HepG2 (cell line): Measurements from ENCODE around the gene SPSB1. TPM values are rescaled to one million over a fixed set of nuclear protein-coding genes. Genes with fewer than 3 reads are reported as not detected.

ENCODE experiments used
- ARNT2 ChIP-seq: sonication (generic); formaldehyde crosslinking; IDR thresholded peaks from 2 replicates; pipeline ENCODE4 v1.8.0; 2022; ENCODE audit warnings: mild to moderate bottlenecking, low read depth, missing genetic modification reagents, moderate library complexity
- ATF3 ChIP-seq: sonication (generic); formaldehyde crosslinking; IDR thresholded peaks from 2 replicates; pipeline ENCODE4 v1.4.0; 2020; ENCODE audit warnings: missing genetic modification reagents
- FOXC1 ChIP-seq: sonication (generic); formaldehyde crosslinking; IDR thresholded peaks from 2 replicates; pipeline ENCODE4 v1.8.0; 2022; ENCODE audit warnings: mild to moderate bottlenecking, missing genetic modification reagents, borderline replicate concordance
- HNF4A ChIP-seq: sonication (generic); formaldehyde crosslinking; IDR thresholded peaks from 2 replicates; pipeline ENCODE4 v1.4.0; 2020; ENCODE audit warnings: missing genetic modification reagents
- HNRNPLL ChIP-seq: fragments of 200-400 bp; formaldehyde crosslinking; IDR thresholded peaks from 2 replicates; pipeline ENCODE4 v1.6.1; 2017; ENCODE audit warnings: mild to moderate bottlenecking, low read depth, low read length; ENCODE audit not compliant: poor library complexity, severe bottlenecking
- IKZF1 ChIP-seq: fragments of 450-650 bp; IDR thresholded peaks from 2 replicates; pipeline ENCODE4 v1.7.1; 2016
- MIER2 ChIP-seq: IDR thresholded peaks from 2 replicates; pipeline ENCODE4 v1.6.1; 2016; ENCODE audit warnings: missing biosample characterization, missing genetic modification reagents
- POLR2AphosphoS5 ChIP-seq: IDR thresholded peaks from 2 replicates; pipeline ENCODE4 v1.6.1; 2012; ENCODE audit warnings: low read depth, low read length
- PRPF4 ChIP-seq: fragments of 200-400 bp; formaldehyde crosslinking; IDR thresholded peaks from 2 replicates; pipeline ENCODE4 v1.6.1; 2016; ENCODE audit warnings: low read length, low read depth; ENCODE audit not compliant: poor library complexity, severe bottlenecking
- RARA ChIP-seq: IDR thresholded peaks from 2 replicates; pipeline ENCODE4 v1.6.1; 2016; ENCODE audit warnings: missing genetic modification reagents, missing compliant biosample characterization
- RBM22 ChIP-seq: fragments of 200-400 bp; formaldehyde crosslinking; optimal IDR thresholded peaks from 2 replicates; pipeline ENCODE3; 2017; ENCODE audit warnings: mild to moderate bottlenecking, low read length, moderate library complexity
- RORA ChIP-seq: sonication (generic); formaldehyde crosslinking; IDR thresholded peaks from 2 replicates; pipeline ENCODE4 v1.5.0; 2020; ENCODE audit warnings: mild to moderate bottlenecking, missing genetic modification reagents, moderate library complexity
- SIN3B ChIP-seq: fragments of 150-350 bp; IDR thresholded peaks from 2 replicates; pipeline ENCODE4 v1.6.1; 2014; ENCODE audit warnings: low read length
- THAP11 ChIP-seq: IDR thresholded peaks from 2 replicates; pipeline ENCODE4 v1.6.1; 2016; ENCODE audit warnings: missing biosample characterization, missing genetic modification reagents
- ZEB1 ChIP-seq: IDR thresholded peaks from 2 replicates; pipeline ENCODE4 v1.6.1; 2012; ENCODE audit warnings: mild to moderate bottlenecking, low read depth, inconsistent platforms; ENCODE audit not compliant: insufficient replicate concordance
- ZGPAT ChIP-seq: IDR thresholded peaks from 2 replicates; pipeline ENCODE4 v1.6.1; 2016; ENCODE audit warnings: mild to moderate bottlenecking
- ZMYM3 ChIP-seq: sonication (generic); formaldehyde crosslinking; IDR thresholded peaks from 2 replicates; pipeline ENCODE4 v1.5.1; 2020; ENCODE audit warnings: mild to moderate bottlenecking, missing genetic modification reagents
- ZNF430 ChIP-seq: sonication (generic); formaldehyde crosslinking; IDR thresholded peaks from 2 replicates; pipeline ENCODE4 v1.9.0; 2021; ENCODE audit warnings: mild to moderate bottlenecking, missing genetic modification reagents
- ZSCAN31 ChIP-seq: sonication (generic); formaldehyde crosslinking; IDR thresholded peaks from 2 replicates; pipeline ENCODE4 v1.5.0; 2020; ENCODE audit warnings: low read depth, mild to moderate bottlenecking, missing genetic modification reagents
- polyA plus RNA-seq, 8 experiments: library from polyadenylated mRNA; depleted of rRNA in 3 of 8; stranded (reverse) in 7 of 8; unstranded in 1 of 8; fragments of >200 nt; fragmentation: Illumina TruSeq in 4 of 8; extraction: Trizol in 4 of 8; gene quantifications; 2 replicates each; pipeline versions ENCODE4 v1.2.1 to v1.2.3, GENCODE V29; 2011 to 2016; ENCODE audit warnings: low read depth in 4 of 8, missing spikeins in 1 of 8, mixed read lengths in 1 of 8; ENCODE audit not compliant: insufficient read depth in 1 of 8
- total RNA-seq, 5 experiments: library from RNA; depleted of rRNA; stranded (reverse); fragments of >200 nt; fragmentation: Illumina TruSeq; extraction: Trizol; gene quantifications; 2 replicates each; pipeline ENCODE4 v1.2.3, GENCODE V29; 2016; ENCODE audit warnings: low read depth in 1 of 5
- TF ChIP-seq, protein P1 (sequence below): sonication (generic); formaldehyde crosslinking; IDR thresholded peaks from 2 replicates; pipeline ENCODE4 v1.4.0; 2020; ENCODE audit warnings: missing genetic modification reagents
- TF ChIP-seq, protein P2 (sequence below): sonication (generic); formaldehyde crosslinking; IDR thresholded peaks from 2 replicates; pipeline ENCODE4 v1.9.0; 2022; ENCODE audit warnings: missing genetic modification reagents, mild to moderate bottlenecking, borderline replicate concordance
- TF ChIP-seq, protein P3 (sequence below): conservative IDR thresholded peaks from 2 replicates; pipeline ENCODE4 v1.6.1; 2018; ENCODE audit warnings: missing genetic modification reagents

The SPSB1 gene
- total and polyA plus RNA-seq, 2 of the 13 experiments (the other 11 are each of a cell fraction or from before 2014, with no cell fraction given): 5.0 to 8.0 TPM

DNA sequence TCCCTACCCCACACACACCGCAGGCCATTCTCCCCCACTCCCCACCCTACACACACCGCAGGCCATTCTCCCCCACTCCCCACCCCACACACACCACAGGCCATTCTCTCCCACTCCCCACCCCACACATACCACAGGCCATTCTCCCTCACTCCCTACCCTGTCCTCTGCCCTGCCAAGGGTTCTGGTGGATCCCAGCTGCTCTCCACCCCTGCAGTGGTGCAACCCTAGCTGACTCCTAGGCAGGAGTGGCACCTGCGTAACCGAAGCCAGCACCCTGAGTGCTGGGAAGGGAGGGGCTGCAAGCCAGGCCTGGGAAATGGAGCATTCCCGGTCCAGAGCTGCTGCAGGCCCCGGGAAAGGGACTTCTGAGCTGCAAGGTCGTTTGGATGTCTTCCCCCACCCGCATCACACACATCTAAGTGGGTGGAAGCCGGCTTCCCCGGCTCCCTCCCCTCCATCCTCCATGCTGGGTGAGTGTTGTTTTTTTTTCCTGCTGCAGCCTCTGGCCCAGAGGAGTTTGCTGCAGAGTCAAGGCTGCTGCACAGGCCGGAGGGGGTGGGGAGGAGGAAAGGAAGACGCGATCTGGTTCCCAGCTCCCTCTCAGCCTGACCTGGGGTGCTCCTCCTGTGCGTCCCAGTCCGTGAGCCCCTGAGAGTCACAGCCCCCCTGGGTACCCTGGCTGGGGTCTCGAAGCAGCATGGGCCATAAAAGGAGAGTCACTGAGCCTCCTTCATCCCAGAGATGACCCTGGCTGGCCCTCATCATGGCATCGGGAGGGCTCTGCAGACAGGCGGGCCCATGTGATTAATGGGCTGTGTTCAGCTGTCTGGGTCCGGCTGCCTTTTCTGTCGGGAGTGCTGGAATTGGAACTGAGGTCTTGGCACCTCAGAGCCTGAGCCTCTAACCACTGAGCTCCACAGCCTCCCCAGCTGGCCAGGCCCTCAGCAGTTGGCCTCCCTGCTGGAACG is 42.0 kb upstream of the SPSB1 start (continued):
- TF ChIP-seq ZNF430 (CRISPR knock-in tag) (no peak), HNRNPLL (no peak), SIN3B (no peak), RARA (no peak), PRPF4 (no peak), ZEB1 (no peak), ZMYM3 (CRISPR knock-in tag) (no peak; the same call in none of the 2 replicates), ATF3 (no peak), IKZF1 (no peak), RORA (CRISPR knock-in tag) (no peak), RBM22 (no peak), POLR2AphosphoS5 (0 out of 2 replicates have a peak, but pooled peaks have one; percentile 20), MIER2 (no peak), ZGPAT (CRISPR knock-in tag) (no peak), THAP11 (0 out of 2 replicates have a peak, but pooled peaks have one; percentile 7), FOXC1 (no peak), ARNT2 (CRISPR knock-in tag) (no peak), HNF4A (CRISPR knock-in tag) (no peak), ZSCAN31 (CRISPR knock-in tag) (no peak)
- TF ChIP-seq, protein P1, sequence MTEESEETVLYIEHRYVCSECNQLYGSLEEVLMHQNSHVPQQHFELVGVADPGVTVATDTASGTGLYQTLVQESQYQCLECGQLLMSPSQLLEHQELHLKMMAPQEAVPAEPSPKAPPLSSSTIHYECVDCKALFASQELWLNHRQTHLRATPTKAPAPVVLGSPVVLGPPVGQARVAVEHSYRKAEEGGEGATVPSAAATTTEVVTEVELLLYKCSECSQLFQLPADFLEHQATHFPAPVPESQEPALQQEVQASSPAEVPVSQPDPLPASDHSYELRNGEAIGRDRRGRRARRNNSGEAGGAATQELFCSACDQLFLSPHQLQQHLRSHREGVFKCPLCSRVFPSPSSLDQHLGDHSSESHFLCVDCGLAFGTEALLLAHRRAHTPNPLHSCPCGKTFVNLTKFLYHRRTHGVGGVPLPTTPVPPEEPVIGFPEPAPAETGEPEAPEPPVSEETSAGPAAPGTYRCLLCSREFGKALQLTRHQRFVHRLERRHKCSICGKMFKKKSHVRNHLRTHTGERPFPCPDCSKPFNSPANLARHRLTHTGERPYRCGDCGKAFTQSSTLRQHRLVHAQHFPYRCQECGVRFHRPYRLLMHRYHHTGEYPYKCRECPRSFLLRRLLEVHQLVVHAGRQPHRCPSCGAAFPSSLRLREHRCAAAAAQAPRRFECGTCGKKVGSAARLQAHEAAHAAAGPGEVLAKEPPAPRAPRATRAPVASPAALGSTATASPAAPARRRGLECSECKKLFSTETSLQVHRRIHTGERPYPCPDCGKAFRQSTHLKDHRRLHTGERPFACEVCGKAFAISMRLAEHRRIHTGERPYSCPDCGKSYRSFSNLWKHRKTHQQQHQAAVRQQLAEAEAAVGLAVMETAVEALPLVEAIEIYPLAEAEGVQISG (CRISPR knock-in tag): peak; percentile 25
- TF ChIP-seq, protein P2, sequence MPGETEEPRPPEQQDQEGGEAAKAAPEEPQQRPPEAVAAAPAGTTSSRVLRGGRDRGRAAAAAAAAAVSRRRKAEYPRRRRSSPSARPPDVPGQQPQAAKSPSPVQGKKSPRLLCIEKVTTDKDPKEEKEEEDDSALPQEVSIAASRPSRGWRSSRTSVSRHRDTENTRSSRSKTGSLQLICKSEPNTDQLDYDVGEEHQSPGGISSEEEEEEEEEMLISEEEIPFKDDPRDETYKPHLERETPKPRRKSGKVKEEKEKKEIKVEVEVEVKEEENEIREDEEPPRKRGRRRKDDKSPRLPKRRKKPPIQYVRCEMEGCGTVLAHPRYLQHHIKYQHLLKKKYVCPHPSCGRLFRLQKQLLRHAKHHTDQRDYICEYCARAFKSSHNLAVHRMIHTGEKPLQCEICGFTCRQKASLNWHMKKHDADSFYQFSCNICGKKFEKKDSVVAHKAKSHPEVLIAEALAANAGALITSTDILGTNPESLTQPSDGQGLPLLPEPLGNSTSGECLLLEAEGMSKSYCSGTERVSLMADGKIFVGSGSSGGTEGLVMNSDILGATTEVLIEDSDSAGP: peak; percentile 20; the same call in 1 of the 2 replicates
- TF ChIP-seq, protein P3, sequence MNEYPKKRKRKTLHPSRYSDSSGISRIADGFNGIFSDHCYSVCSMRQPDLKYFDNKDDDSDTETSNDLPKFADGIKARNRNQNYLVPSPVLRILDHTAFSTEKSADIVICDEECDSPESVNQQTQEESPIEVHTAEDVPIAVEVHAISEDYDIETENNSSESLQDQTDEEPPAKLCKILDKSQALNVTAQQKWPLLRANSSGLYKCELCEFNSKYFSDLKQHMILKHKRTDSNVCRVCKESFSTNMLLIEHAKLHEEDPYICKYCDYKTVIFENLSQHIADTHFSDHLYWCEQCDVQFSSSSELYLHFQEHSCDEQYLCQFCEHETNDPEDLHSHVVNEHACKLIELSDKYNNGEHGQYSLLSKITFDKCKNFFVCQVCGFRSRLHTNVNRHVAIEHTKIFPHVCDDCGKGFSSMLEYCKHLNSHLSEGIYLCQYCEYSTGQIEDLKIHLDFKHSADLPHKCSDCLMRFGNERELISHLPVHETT (CRISPR knock-in tag): no peak
